WTC11 (cell line): Measurements from ENCODE around the gene LDLRAD4. TPM values are rescaled to one million over a fixed set of nuclear protein-coding genes. Genes with fewer than 3 reads are reported as not detected.
A peak's percentile ranks its signal among the peaks of the same experiment; 100 is the strongest.

Experiments used
- ATAC-seq: fragments of 200-7000 bp; cut with Tn5 transposase; 2 replicates; pipeline ENCODE4 v1.10.0; 2021; ENCODE audit warnings: mild to moderate bottlenecking, moderate library complexity
- CTCF ChIA-PET: fragments of 300-600 bp; sonication (Branson Sonifier 250); formaldehyde crosslinking; loops from one replicate; lab custom pipeline; 2021; ENCODE audit warnings: antibody characterized with exemption; lab: Charles Lee
- POLR2A ChIA-PET: fragments of 350-600 bp; sonication (Branson Sonifier 250); formaldehyde crosslinking; loops from one replicate; lab custom pipeline; 2021; ENCODE audit warnings: antibody characterized with exemption; lab: Charles Lee
- DNase-seq: peaks from one replicate; pipeline ENCODE4 v3.0.0; 2021; ENCODE audit warnings: low spot score
- H3K27ac Mint-ChIP-seq: 2 replicates; pipeline ENCODE4 v1.8.0; 2021; ENCODE audit warnings: mixed read lengths
- H3K27me3 Mint-ChIP-seq: 2 replicates; pipeline ENCODE4 v1.8.0; 2021; ENCODE audit warnings: low read depth, mild to moderate bottlenecking, moderate library complexity, mixed read lengths
- H3K36me3 Mint-ChIP-seq: 2 replicates; pipeline ENCODE4 v1.8.0; 2021; ENCODE audit warnings: mixed read lengths
- H3K4me1 Mint-ChIP-seq: 2 replicates; pipeline ENCODE4 v1.8.0; 2022; ENCODE audit warnings: mixed read lengths
- H3K4me3 Mint-ChIP-seq: 2 replicates; pipeline ENCODE4 v1.8.0; 2021; ENCODE audit warnings: mild to moderate bottlenecking, moderate library complexity, mixed read lengths
- H3K9me3 Mint-ChIP-seq: 2 replicates; pipeline ENCODE4 v1.8.0; 2021; ENCODE audit warnings: mixed read lengths
- CBFB ChIP-seq: sonication (generic); formaldehyde crosslinking; IDR thresholded peaks from 2 replicates; pipeline ENCODE4 v1.8.1; 2022; ENCODE audit warnings: mild to moderate bottlenecking, low read depth, missing genetic modification reagents
- ESRRA ChIP-seq: sonication (generic); formaldehyde crosslinking; IDR thresholded peaks from 2 replicates; pipeline ENCODE4 v1.8.1; 2022; ENCODE audit warnings: mild to moderate bottlenecking, missing genetic modification reagents, borderline replicate concordance
- FOXJ3 ChIP-seq: sonication (generic); formaldehyde crosslinking; IDR thresholded peaks from 2 replicates; pipeline ENCODE4 v1.9.0; 2021; ENCODE audit warnings: missing genetic modification reagents, mild to moderate bottlenecking, borderline replicate concordance
- FOXK1 ChIP-seq: sonication (generic); formaldehyde crosslinking; IDR thresholded peaks from 2 replicates; pipeline ENCODE4 v1.8.0; 2022; ENCODE audit warnings: mild to moderate bottlenecking, moderate library complexity, missing genetic modification reagents
- HMGA2 ChIP-seq: fragments of 250-450 bp; sonication (Bioruptor Pico); IDR thresholded peaks from 2 replicates; pipeline ENCODE4 v1.4.0; 2021; ENCODE audit warnings: mild to moderate bottlenecking, moderate library complexity
- KAT7 ChIP-seq: sonication (generic); formaldehyde crosslinking; IDR thresholded peaks from 2 replicates; pipeline ENCODE4 v1.8.1; 2023; ENCODE audit warnings: missing genetic modification reagents, mild to moderate bottlenecking, borderline replicate concordance
- MXD4 ChIP-seq: fragments of 250-450 bp; sonication (Bioruptor Pico); IDR thresholded peaks from 2 replicates; pipeline ENCODE4 v1.8.0; 2021; ENCODE audit warnings: mild to moderate bottlenecking, moderate library complexity, borderline replicate concordance
- NR1H2 ChIP-seq: sonication (generic); formaldehyde crosslinking; IDR thresholded peaks from 2 replicates; pipeline ENCODE4 v1.9.0; 2021; ENCODE audit warnings: mild to moderate bottlenecking, moderate library complexity, missing genetic modification reagents
- NR3C1 ChIP-seq: sonication (generic); formaldehyde crosslinking; conservative IDR thresholded peaks from 2 replicates; pipeline ENCODE4 v1.8.1; 2023; ENCODE audit warnings: low read depth, mild to moderate bottlenecking, missing genetic modification reagents
- OVOL2 ChIP-seq: fragments of 250-450 bp; sonication (Bioruptor Pico); IDR thresholded peaks from 2 replicates; pipeline ENCODE4 v1.9.0; 2021; ENCODE audit warnings: mild to moderate bottlenecking, borderline replicate concordance
- RORB ChIP-seq: fragments of 250-450 bp; sonication (Bioruptor Pico); IDR thresholded peaks from 2 replicates; pipeline ENCODE4 v1.9.0; 2021; ENCODE audit warnings: mild to moderate bottlenecking
- SMAD4 ChIP-seq: sonication (generic); formaldehyde crosslinking; IDR thresholded peaks from 2 replicates; pipeline ENCODE4 v1.8.0; 2022; ENCODE audit warnings: mild to moderate bottlenecking, missing genetic modification reagents
- SOX15 ChIP-seq: fragments of 250-450 bp; sonication (Bioruptor Pico); IDR thresholded peaks from 2 replicates; pipeline ENCODE4 v1.9.0; 2021; ENCODE audit warnings: mild to moderate bottlenecking
- TEAD1 ChIP-seq: sonication (generic); formaldehyde crosslinking; IDR thresholded peaks from 2 replicates; pipeline ENCODE4 v1.8.0; 2022; ENCODE audit warnings: mild to moderate bottlenecking, missing genetic modification reagents
- TP53 ChIP-seq: sonication (generic); formaldehyde crosslinking; IDR thresholded peaks from 2 replicates; pipeline ENCODE4 v1.8.1; 2023; ENCODE audit warnings: mild to moderate bottlenecking, missing genetic modification reagents
- ZNF138 ChIP-seq: sonication (generic); formaldehyde crosslinking; conservative IDR thresholded peaks from 2 replicates; pipeline ENCODE4 v1.8.1; 2022; ENCODE audit warnings: mild to moderate bottlenecking, moderate library complexity, missing genetic modification reagents
- ZNF263 ChIP-seq: sonication (generic); formaldehyde crosslinking; IDR thresholded peaks from 2 replicates; pipeline ENCODE4 v1.8.1; 2022; ENCODE audit warnings: low read depth, mild to moderate bottlenecking, moderate library complexity, missing genetic modification reagents
- ZNF317 ChIP-seq: sonication (generic); formaldehyde crosslinking; IDR thresholded peaks from 2 replicates; pipeline ENCODE4 v1.8.1; 2023; ENCODE audit warnings: low read depth, mild to moderate bottlenecking, moderate library complexity, missing genetic modification reagents, borderline replicate concordance
- ZNF512 ChIP-seq: sonication (generic); formaldehyde crosslinking; IDR thresholded peaks from 2 replicates; pipeline ENCODE4 v1.8.1; 2022; ENCODE audit warnings: missing genetic modification reagents, borderline replicate concordance
- total RNA-seq: library from RNA; stranded (reverse); gene quantifications from 3 replicates; pipeline ENCODE4 v1.2.3, GENCODE V29; 2021
- TF ChIP-seq, protein P1 (sequence below): sonication (generic); formaldehyde crosslinking; conservative IDR thresholded peaks from 2 replicates; pipeline ENCODE4 v1.8.1; 2023; ENCODE audit warnings: mild to moderate bottlenecking, low read depth, missing genetic modification reagents, moderate library complexity
- TF ChIP-seq, protein P2 (sequence below): fragments of 200-600 bp; IDR thresholded peaks from 2 replicates; pipeline ENCODE4 v1.8.0; 2022; ENCODE audit warnings: antibody characterized with exemption
- TF ChIP-seq, protein P3 (sequence below): sonication (generic); formaldehyde crosslinking; IDR thresholded peaks from 2 replicates; pipeline ENCODE4 v1.8.1; 2023; ENCODE audit warnings: mild to moderate bottlenecking, moderate library complexity, missing genetic modification reagents
- TF ChIP-seq, protein P4 (sequence below): sonication (generic); formaldehyde crosslinking; IDR thresholded peaks from 2 replicates; pipeline ENCODE4 v1.8.1; 2023; ENCODE audit warnings: mild to moderate bottlenecking, missing genetic modification reagents
- TF ChIP-seq, protein P5 (sequence below): sonication (generic); formaldehyde crosslinking; IDR thresholded peaks from 2 replicates; pipeline ENCODE4 v1.8.1; 2023; ENCODE audit warnings: mild to moderate bottlenecking, missing genetic modification reagents, moderate library complexity

The LDLRAD4 gene
- total RNA-seq, 1 experiment from 2014 or later: 6.2 TPM

DNA sequence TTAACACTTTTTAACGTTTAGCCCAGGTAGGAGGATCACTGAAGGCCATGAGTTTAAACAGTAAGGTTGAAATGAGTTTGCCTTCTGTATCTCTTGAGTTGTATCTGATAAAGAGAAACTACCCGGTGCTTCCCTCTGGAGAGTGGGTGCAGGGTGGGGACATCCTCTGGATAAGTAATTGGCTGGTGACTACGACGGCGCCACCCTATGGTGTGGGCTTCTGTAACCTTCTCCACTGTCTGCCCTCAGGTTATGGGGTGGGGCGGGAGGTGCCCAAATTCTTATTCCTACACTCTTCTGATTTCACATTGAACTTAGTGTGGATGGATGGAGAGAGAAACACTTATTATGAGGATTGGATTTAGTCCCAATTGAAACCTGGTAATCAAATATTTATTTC is 68.8 kb downstream of the LDLRAD4 start:
- Mint-ChIP-seq H3K27ac (no peak overlapping the region), H3K27me3 (no peaks in the 10 kb centered on the region), H3K4me3 (no peak overlapping the region), H3K4me1 (peaks cover 1% of the 10 kb centered on the region; the same call in 1 of the 2 replicates), H3K9me3 (peaks cover 5% of the 10 kb centered on the region; the same call in 1 of the 2 replicates), H3K36me3 (0 out of 2 replicates have a peak, but pooled peaks cover 3% of the 10 kb centered on the region)
- TF ChIP-seq TP53 (CRISPR knock-in tag): no peak
- TF ChIP-seq TEAD1 (CRISPR knock-in tag): no peak
- TF ChIP-seq, protein P1, sequence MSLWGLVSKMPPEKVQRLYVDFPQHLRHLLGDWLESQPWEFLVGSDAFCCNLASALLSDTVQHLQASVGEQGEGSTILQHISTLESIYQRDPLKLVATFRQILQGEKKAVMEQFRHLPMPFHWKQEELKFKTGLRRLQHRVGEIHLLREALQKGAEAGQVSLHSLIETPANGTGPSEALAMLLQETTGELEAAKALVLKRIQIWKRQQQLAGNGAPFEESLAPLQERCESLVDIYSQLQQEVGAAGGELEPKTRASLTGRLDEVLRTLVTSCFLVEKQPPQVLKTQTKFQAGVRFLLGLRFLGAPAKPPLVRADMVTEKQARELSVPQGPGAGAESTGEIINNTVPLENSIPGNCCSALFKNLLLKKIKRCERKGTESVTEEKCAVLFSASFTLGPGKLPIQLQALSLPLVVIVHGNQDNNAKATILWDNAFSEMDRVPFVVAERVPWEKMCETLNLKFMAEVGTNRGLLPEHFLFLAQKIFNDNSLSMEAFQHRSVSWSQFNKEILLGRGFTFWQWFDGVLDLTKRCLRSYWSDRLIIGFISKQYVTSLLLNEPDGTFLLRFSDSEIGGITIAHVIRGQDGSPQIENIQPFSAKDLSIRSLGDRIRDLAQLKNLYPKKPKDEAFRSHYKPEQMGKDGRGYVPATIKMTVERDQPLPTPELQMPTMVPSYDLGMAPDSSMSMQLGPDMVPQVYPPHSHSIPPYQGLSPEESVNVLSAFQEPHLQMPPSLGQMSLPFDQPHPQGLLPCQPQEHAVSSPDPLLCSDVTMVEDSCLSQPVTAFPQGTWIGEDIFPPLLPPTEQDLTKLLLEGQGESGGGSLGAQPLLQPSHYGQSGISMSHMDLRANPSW (CRISPR knock-in tag): no peak
- no peak for TF ChIP-seq ESRRA (CRISPR knock-in tag)
- no peak for TF ChIP-seq OVOL2 (CRISPR knock-in tag)
- TF ChIP-seq, protein P2, sequence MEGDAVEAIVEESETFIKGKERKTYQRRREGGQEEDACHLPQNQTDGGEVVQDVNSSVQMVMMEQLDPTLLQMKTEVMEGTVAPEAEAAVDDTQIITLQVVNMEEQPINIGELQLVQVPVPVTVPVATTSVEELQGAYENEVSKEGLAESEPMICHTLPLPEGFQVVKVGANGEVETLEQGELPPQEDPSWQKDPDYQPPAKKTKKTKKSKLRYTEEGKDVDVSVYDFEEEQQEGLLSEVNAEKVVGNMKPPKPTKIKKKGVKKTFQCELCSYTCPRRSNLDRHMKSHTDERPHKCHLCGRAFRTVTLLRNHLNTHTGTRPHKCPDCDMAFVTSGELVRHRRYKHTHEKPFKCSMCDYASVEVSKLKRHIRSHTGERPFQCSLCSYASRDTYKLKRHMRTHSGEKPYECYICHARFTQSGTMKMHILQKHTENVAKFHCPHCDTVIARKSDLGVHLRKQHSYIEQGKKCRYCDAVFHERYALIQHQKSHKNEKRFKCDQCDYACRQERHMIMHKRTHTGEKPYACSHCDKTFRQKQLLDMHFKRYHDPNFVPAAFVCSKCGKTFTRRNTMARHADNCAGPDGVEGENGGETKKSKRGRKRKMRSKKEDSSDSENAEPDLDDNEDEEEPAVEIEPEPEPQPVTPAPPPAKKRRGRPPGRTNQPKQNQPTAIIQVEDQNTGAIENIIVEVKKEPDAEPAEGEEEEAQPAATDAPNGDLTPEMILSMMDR: no peak
- TF ChIP-seq, protein P3, sequence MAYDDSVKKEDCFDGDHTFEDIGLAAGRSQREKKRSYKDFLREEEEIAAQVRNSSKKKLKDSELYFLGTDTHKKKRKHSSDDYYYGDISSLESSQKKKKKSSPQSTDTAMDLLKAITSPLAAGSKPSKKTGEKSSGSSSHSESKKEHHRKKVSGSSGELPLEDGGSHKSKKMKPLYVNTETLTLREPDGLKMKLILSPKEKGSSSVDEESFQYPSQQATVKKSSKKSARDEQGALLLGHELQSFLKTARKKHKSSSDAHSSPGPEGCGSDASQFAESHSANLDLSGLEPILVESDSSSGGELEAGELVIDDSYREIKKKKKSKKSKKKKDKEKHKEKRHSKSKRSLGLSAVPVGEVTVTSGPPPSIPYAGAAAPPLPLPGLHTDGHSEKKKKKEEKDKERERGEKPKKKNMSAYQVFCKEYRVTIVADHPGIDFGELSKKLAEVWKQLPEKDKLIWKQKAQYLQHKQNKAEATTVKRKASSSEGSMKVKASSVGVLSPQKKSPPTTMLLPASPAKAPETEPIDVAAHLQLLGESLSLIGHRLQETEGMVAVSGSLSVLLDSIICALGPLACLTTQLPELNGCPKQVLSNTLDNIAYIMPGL (CRISPR knock-in tag): no peak
- TF ChIP-seq NR1H2: no peak
- TF ChIP-seq, protein P4, sequence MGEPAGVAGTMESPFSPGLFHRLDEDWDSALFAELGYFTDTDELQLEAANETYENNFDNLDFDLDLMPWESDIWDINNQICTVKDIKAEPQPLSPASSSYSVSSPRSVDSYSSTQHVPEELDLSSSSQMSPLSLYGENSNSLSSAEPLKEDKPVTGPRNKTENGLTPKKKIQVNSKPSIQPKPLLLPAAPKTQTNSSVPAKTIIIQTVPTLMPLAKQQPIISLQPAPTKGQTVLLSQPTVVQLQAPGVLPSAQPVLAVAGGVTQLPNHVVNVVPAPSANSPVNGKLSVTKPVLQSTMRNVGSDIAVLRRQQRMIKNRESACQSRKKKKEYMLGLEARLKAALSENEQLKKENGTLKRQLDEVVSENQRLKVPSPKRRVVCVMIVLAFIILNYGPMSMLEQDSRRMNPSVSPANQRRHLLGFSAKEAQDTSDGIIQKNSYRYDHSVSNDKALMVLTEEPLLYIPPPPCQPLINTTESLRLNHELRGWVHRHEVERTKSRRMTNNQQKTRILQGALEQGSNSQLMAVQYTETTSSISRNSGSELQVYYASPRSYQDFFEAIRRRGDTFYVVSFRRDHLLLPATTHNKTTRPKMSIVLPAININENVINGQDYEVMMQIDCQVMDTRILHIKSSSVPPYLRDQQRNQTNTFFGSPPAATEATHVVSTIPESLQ (CRISPR knock-in tag): no peak
- no peak for TF ChIP-seq ZNF317
- no peak for TF ChIP-seq SOX15
- no peak for TF ChIP-seq KAT7 (CRISPR knock-in tag)
- no peak for TF ChIP-seq MXD4 (CRISPR knock-in tag)
- TF ChIP-seq FOXK1 (CRISPR knock-in tag): no peak
- no peak for TF ChIP-seq FOXJ3 (CRISPR knock-in tag)
- TF ChIP-seq HMGA2 (CRISPR knock-in tag): no peak
- no peak for TF ChIP-seq CBFB (CRISPR knock-in tag)
- TF ChIP-seq NR3C1 (CRISPR knock-in tag): no peak
- ChIA-PET CTCF (interaction anchor here (1.0 kb wide), 1 partner anchor 71 kb away, joined by 3 read pairs; no protein-coding TSS in a partner anchor), POLR2A (no interaction called here)
- ATAC-seq: peak; percentile 53
- DNase-seq: no peak

- DNase-seq (no peak), ATAC-seq (no peak)
- H3K4me1 Mint-ChIP-seq: peaks cover 5% of the 10 kb centered on the region; the same call in 1 of the 2 replicates
- no peaks in the 10 kb centered on the region for H3K36me3 Mint-ChIP-seq
- no peak overlapping the region for H3K27ac Mint-ChIP-seq
- H3K4me3 Mint-ChIP-seq: no peak overlapping the region
- no peaks in the 10 kb centered on the region for H3K27me3 Mint-ChIP-seq
- H3K9me3 Mint-ChIP-seq: no peaks in the 10 kb centered on the region
- ChIA-PET POLR2A (no interaction called here), CTCF (no interaction called here)
- no peak for TF ChIP-seq KAT7 (CRISPR knock-in tag)
- no peak for TF ChIP-seq ZNF263 (CRISPR knock-in tag)
- TF ChIP-seq ZNF138 (CRISPR knock-in tag): no peak
- TF ChIP-seq HMGA2 (CRISPR knock-in tag): no peak
- TF ChIP-seq RORB: no peak
- no peak for TF ChIP-seq SMAD4
- no peak for TF ChIP-seq ZNF512 (CRISPR knock-in tag)
- TF ChIP-seq, protein P5, sequence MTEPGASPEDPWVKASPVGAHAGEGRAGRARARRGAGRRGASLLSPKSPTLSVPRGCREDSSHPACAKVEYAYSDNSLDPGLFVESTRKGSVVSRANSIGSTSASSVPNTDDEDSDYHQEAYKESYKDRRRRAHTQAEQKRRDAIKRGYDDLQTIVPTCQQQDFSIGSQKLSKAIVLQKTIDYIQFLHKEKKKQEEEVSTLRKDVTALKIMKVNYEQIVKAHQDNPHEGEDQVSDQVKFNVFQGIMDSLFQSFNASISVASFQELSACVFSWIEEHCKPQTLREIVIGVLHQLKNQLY: no peak
These were observed 70.1 kb downstream of the LDLRAD4 start for GRCh38 chr18:13288509-13289133.
